Measurements from ENCODE around the gene SMCO1. TPM values are rescaled to one million over a fixed set of nuclear protein-coding genes. Genes with fewer than 3 reads are reported as not detected.

Gene SMCO1, protein sequence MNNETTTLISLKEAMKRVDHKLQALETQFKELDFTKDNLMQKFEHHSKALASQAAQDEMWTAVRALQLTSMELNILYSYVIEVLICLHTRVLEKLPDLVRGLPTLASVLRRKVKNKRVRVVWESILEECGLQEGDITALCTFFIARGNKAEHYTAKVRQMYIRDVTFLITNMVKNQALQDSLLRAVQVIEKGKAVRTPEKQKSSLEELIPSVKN
- not detected in 5 replicates for total RNA-seq (2022; extraction: Qiagen RNA extraction)

DNA sequence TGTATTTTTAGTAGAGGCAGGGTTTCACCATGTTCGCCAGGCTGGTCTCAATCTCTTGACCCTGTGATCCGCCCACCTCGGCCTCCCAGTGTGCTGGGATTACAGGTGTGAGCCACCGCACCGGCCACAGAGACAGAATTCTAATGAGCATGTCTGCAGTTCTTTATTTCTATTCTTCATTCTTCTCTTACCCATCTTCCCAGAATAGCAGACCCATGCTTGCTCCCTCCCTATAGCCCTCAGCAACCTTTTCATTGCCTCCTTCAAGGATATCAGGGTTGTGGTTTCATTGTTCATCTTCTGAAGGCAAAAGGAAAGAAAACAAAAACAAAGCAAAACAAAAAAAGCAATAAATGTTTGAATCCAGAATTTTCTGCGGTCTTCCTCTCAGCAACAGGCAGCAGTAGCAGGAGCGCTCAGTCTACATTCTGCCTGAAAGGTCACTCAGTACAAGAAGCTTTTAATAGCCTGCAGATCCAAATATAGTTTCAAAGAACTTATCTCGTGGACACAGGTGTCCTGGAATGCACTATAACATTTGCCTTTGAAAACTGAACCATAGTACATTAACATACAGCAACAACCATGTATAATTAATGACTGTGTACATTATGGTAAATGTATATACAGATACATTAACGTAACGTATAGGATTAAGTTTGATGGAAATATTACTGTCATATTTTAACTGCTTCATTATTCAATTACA is at the start of gene SMCO1:
Gene SMCO1 (minus strand): TSS at position 434 of the 709 bp plus-strand sequence. CDS start 137 bp downstream, at position 297.

GRCh38 chr3:196503196-196504076 is 11.7 kb downstream of the SMCO1 start, which contains the start of gene RNF168:
Gene RNF168, minus strand, starts transcription at chr3:196503768. Its CDS starts 595 bp downstream, at chr3:196503173.

Other genes starting within 250 kb of the SMCO1 start
- gene PCYT1A, start 227.6 kb downstream of the SMCO1 start, total RNA-seq (2022; extraction: Qiagen RNA extraction) = 27.4 to 44.9 TPM (median 33.0 TPM) in 5 replicates
- 20.7 to 26.7 TPM (median 24.0 TPM) in 5 replicates for gene DYNLT2B, start 197.1 kb downstream of the SMCO1 start, total RNA-seq (2022; extraction: Qiagen RNA extraction)
- 6.6 to 9.0 TPM (median 8.7 TPM) in 5 replicates for gene TM4SF19, start 177.0 kb downstream of the SMCO1 start, total RNA-seq (2022; extraction: Qiagen RNA extraction)
- gene UBXN7, start 82.9 kb downstream of the SMCO1 start, total RNA-seq (2022; extraction: Qiagen RNA extraction) = 5.5 to 10.6 TPM (median 9.0 TPM) in 5 replicates
- gene RNF168, start 11.6 kb downstream of the SMCO1 start, total RNA-seq (2022; extraction: Qiagen RNA extraction) = 3.3 to 4.9 TPM (median 3.5 TPM) in 5 replicates
- 8.7 to 10.2 TPM (median 9.6 TPM) in 5 replicates for gene WDR53, start 53.2 kb upstream of the SMCO1 start, total RNA-seq (2022; extraction: Qiagen RNA extraction)
- 6.0 to 8.0 TPM (median 7.1 TPM) in 5 replicates for gene FBXO45, start 53.3 kb upstream of the SMCO1 start, total RNA-seq (2022; extraction: Qiagen RNA extraction)
- 0.03 TPM in 1 of 5 replicates, not detected in the others for gene NRROS, start 124.3 kb upstream of the SMCO1 start, total RNA-seq (2022; extraction: Qiagen RNA extraction)
- 2.5 to 3.4 TPM (median 2.7 TPM) in 5 replicates for gene CEP19, start 196.9 kb upstream of the SMCO1 start, total RNA-seq (2022; extraction: Qiagen RNA extraction)
- 27.5 to 32.9 TPM (median 31.7 TPM) in 5 replicates for gene PIGX, start 197.0 kb upstream of the SMCO1 start, total RNA-seq (2022; extraction: Qiagen RNA extraction)
- 34.2 to 58.9 TPM (median 41.2 TPM) in 5 replicates for gene PAK2, start 224.5 kb upstream of the SMCO1 start, total RNA-seq (2022; extraction: Qiagen RNA extraction)

All from A549 treated with Hydrocortisone at 1 μM for 4 hours (cell line).